Subcutaneous adipose tissue (tissue), 4 donors: ENCODE data around the gene FAN1. TPM values are rescaled to one million over a fixed set of nuclear protein-coding genes. Genes with fewer than 3 reads are reported as not detected.

ENCODE experiments used
- CTCF ChIP-seq: fragments of 450-650 bp; IDR thresholded peaks from one replicate; pipeline ENCODE4 v1.5.1; 2016; ENCODE audit warnings: low read depth, mild to moderate bottlenecking, control low read depth, antibody characterized with exemption, moderate library complexity
- small RNA-seq: library from RNA; depleted of rRNA; stranded (forward); fragments of <200 nt; gene quantifications from one replicate; pipeline ENCODE3, GENCODE V24; 2016
- total RNA-seq, 4 donors: library from RNA; depleted of rRNA; stranded (reverse); fragments of >200 nt; gene quantifications; one replicate each; pipeline ENCODE4 v1.1.0, GENCODE V29; 2016

Gene FAN1
- total RNA-seq, 4 donors from 2014 or later = 14.2 to 28.4 (median 19.6) TPM

DNA sequence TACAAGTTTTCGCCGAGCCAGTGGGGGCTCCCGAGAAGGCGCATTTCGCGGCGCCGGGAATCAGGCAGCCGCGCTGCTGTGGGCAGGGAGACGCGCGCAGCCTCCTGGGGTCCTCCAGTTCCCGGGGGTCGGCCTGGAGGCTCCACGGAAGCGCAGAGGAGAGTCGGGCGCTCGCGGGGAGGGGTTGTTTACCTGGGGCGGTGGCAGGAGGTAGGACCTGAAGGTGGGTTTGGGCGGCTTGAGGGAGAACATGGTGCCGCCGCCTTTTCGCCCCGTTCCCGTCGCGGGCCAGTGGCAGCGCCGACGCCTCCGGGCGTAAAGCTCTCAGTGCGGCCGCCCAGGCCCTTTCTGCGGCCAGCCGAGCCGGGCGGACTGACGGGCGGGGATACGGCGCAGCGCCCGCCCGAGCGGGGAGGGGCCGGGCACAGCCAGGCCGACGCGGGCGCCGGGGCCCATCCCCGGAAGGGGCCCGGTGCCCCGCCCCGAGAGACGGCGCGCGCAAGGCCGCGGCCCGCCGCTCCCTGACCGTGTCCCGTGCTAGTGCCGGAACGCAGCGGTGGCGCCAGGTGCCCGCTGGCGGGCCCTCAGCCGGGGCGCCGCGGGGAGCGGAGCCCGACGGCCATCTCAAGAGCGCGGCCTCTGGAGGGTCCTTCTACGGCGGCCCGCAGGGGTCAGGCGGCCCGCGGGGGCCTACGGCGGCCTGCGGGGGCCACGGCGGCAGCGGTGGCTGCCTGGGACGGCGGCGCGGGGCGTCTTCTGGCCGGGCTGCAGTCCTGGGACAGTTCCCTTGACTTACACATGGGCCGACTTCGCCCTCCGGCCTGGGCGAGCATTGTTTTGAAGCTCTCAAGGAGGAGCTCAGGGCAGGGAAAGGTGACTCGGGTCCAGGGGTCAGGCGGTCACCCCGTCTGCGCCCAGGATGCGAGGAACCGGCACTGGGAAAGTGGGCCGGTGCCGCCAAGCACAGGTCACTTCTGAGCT, 87.8 kb downstream of the FAN1 start, which contains the start of gene MTMR10:
Gene MTMR10, minus strand, starts transcription at position 374 of the 981 bp plus-strand sequence. Its CDS starts 122 bp downstream, at position 252.
- TF ChIP-seq CTCF = no peak

DNA sequence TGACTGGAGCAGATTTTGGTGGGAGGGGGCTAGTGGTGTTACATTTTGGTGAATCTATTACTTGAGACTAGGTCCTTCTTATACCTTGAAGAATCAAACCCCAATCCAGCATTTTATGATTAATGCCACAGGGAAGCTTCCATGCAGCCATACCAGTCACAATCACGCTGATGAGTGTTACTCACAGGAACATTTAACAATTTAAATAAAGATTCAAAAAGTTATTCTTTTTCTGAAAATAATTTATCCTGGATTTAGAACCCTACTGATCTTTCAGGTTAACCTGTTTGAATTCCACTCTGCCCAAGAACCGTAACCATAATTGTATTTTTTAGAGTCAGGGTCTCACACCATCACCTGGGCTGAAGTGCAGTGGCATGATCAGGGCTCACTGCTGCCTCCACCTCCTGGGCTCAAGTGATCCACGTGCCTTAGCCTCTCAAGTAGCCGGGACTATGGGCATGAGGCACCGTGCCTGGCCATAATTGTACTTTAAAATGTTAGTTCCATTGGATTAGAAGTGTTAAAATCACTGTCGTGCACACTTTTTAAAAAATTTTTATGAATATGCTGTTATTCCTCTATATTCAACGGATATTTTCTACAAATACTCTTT, 88.6 kb downstream of the FAN1 start:
- no peak for TF ChIP-seq CTCF

Small RNA genes within 50 kb of the gene (small RNA-seq; reads per million reads assigned to genes)
- gene RNU6-466P = not detected

Other genes with a start within 250 kb of the FAN1 start
- gene MTMR10, start 87.7 kb downstream of the FAN1 start, total RNA-seq = 10 to 100 TPM; 45.4 to 71.6 (median 54.6) TPM
- gene TRPM1, start 197.8 kb downstream of the FAN1 start, total RNA-seq = not detected